ENCODE data around the gene SLC16A9.

- no peak for TF ChIP-seq EZH2 (IDR thresholded peaks at IDR 0.05; ENCODE audit: borderline replicate concordance, low read length)
- TF ChIP-seq, protein P1, sequence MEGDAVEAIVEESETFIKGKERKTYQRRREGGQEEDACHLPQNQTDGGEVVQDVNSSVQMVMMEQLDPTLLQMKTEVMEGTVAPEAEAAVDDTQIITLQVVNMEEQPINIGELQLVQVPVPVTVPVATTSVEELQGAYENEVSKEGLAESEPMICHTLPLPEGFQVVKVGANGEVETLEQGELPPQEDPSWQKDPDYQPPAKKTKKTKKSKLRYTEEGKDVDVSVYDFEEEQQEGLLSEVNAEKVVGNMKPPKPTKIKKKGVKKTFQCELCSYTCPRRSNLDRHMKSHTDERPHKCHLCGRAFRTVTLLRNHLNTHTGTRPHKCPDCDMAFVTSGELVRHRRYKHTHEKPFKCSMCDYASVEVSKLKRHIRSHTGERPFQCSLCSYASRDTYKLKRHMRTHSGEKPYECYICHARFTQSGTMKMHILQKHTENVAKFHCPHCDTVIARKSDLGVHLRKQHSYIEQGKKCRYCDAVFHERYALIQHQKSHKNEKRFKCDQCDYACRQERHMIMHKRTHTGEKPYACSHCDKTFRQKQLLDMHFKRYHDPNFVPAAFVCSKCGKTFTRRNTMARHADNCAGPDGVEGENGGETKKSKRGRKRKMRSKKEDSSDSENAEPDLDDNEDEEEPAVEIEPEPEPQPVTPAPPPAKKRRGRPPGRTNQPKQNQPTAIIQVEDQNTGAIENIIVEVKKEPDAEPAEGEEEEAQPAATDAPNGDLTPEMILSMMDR (conservative IDR thresholded peaks at IDR 0.05 in 1 of 2, IDR thresholded peaks at IDR 0.05 in 1 of 2; ENCODE audit: extremely low read depth in 1 of 2, insufficient read depth in 1 of 2, low read depth in 1 of 2, low read length in 2 of 2), result no peak
Measured at GRCh38 chr10:59628965-59629364, 80.7 kb downstream of the SLC16A9 start.

Data from mammary epithelial cell (primary cell).